OCI-LY1 (cell line): Measurements from ENCODE around the gene ABCC6.

Experiments
- CTCF ChIP-seq: fragments of 200-600 bp; sonication (generic), shearing (Covaris generic); IDR thresholded peaks from 2 replicates; pipeline ENCODE4 v1.5.1; 2017; ENCODE audit warnings: mild to moderate bottlenecking, antibody characterized with exemption, low read length, moderate library complexity, mixed read lengths
- EZH2 ChIP-seq: fragments of 200-600 bp; sonication (generic), shearing (Covaris generic); IDR thresholded peaks from 2 replicates; pipeline ENCODE4 v1.8.0; 2017; ENCODE audit warnings: borderline replicate concordance, mixed run types, mild to moderate bottlenecking, antibody characterized with exemption, low read length, moderate library complexity, mixed read lengths

DNA sequence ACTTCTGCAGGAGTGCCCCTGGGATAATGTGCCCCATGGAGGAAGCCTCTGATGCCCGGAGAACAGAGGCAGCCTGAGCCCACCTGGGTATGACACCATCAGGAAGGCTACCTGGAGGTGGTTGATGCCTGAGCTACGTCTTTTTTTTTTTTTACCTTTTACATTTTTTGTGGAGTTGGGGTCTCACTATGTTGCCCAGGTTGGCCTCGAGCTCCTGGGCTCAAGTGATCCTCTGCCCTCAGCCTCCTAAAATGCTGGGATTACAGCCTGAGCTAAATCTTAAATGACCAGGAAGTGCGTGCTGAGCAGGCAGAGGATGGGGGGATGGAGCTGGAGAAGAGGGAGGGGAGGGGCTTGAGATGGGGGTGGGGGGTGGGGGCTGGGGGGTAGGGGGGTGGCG lies 32.7 kb downstream of the ABCC6 start:
- TF ChIP-seq CTCF (no peak), EZH2 (no peak)
